Activated naive CD8-positive, alpha-beta T cell treated with anti-CD3 and anti-CD28 coated beads, Interleukin-2, amount 50 U/mL, for 24 hours (primary cell): ENCODE results near the gene PSME1.

Source experiments
- ATAC-seq: fragments of 150-1000 bp; cut with Tn5 transposase; one replicate; pipeline ENCODE4 v1.10.0; 2021
- DNase-seq: peaks from one replicate; pipeline ENCODE4 v3.0.0; 2021
- H3K27ac Mint-ChIP-seq: one replicate; pipeline ENCODE4 v1.8.0; 2021; ENCODE audit warnings: mild to moderate bottlenecking, mixed read lengths
- H3K27me3 Mint-ChIP-seq: one replicate; pipeline ENCODE4 v1.8.0; 2021; ENCODE audit warnings: mixed read lengths
- H3K36me3 Mint-ChIP-seq: one replicate; pipeline ENCODE4 v1.8.0; 2021; ENCODE audit warnings: low read depth, mixed read lengths
- H3K4me1 Mint-ChIP-seq: one replicate; pipeline ENCODE4 v1.8.0; 2021; ENCODE audit warnings: mixed read lengths
- H3K4me3 Mint-ChIP-seq: one replicate; pipeline ENCODE4 v1.8.0; 2021; ENCODE audit warnings: mild to moderate bottlenecking, moderate library complexity, mixed read lengths
- H3K9me3 Mint-ChIP-seq: one replicate; pipeline ENCODE4 v1.8.0; 2021; ENCODE audit warnings: mixed read lengths

The PSME1 gene

GRCh38 chr14:24135834-24136683, at the start of gene PSME1:
TSS of gene PSME1 (plus strand) at chr14:24136194. CDS start at chr14:24136263, 69 bp downstream.
- peak within 1 kb of the TSS; percentile 98 for H3K4me3 Mint-ChIP-seq
- H3K36me3 Mint-ChIP-seq = peaks cover 39% of the 10 kb centered on the region
- H3K27me3 Mint-ChIP-seq = no peaks in the 10 kb centered on the region
- peak within 1 kb of the TSS; percentile 90 for H3K27ac Mint-ChIP-seq
- peak; percentile 96 for DNase-seq
- ATAC-seq = peak; percentile 87
- H3K9me3 Mint-ChIP-seq = no peaks in the 10 kb centered on the region
- peaks cover 62% of the 10 kb centered on the region for H3K4me1 Mint-ChIP-seq

DNA sequence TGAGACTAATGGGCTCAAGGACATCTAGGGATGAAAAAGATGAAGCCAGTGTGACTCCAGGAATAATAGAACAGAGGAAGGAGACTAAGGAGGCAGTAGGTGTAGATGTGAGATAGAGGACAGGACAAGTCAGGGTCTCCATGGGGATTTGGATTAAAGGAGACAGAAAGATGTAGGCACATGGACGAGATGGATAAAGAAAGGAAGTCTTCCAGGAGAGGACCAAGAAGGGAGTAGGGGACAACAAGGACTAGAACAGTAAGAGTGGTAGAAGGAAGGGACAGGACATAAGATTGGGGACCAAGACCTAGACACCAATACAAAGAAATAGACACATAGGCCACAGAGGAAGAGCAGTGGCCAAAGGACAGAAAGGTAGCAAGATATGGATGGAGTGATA, 49.0 kb upstream of the PSME1 start:
- H3K27ac Mint-ChIP-seq = no peak overlapping the region
- ATAC-seq (no peak), DNase-seq (no peak)
- peaks cover 5% of the 10 kb centered on the region for H3K4me1 Mint-ChIP-seq
- H3K4me3 Mint-ChIP-seq = no peak overlapping the region
- no peaks in the 10 kb centered on the region for H3K36me3 Mint-ChIP-seq
- no peaks in the 10 kb centered on the region for H3K9me3 Mint-ChIP-seq
- no peaks in the 10 kb centered on the region for H3K27me3 Mint-ChIP-seq

- Mint-ChIP-seq H3K36me3 (no peaks in the 10 kb centered on the region), H3K4me1 (peaks cover 5% of the 10 kb centered on the region), H3K27me3 (no peaks in the 10 kb centered on the region), H3K27ac (no peak overlapping the region), H3K4me3 (no peak overlapping the region), H3K9me3 (no peaks in the 10 kb centered on the region)
- no peak for DNase-seq
- ATAC-seq = no peak
These were observed 47.9 kb upstream of the PSME1 start for GRCh38 chr14:24088095-24088494.

DNA sequence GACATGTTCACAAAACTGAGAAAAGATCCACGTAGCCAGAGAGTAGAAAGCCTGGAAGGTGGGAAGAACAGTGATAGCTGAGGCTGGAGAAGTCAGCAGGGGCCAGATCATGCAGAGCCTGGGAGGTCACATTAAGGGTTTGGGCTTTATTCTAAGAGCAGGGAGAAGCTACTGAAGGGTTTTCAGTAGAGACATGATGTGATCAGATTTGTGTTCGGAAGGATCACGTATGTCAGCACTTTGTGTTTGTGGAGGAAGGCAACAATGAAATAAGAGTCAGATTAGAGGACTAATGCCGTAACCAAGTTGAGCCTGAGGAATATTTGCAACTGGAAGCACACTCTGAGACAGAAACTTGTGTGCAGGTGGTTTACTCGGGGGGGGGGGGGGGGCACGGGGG, 46.1 kb upstream of the PSME1 start:
- Mint-ChIP-seq H3K4me3 (no peak overlapping the region), H3K27ac (no peak overlapping the region), H3K27me3 (no peaks in the 10 kb centered on the region), H3K9me3 (no peaks in the 10 kb centered on the region), H3K4me1 (peaks cover 10% of the 10 kb centered on the region), H3K36me3 (peaks cover under 1% of the 10 kb centered on the region)
- ATAC-seq = no peak
- DNase-seq = no peak

DNA sequence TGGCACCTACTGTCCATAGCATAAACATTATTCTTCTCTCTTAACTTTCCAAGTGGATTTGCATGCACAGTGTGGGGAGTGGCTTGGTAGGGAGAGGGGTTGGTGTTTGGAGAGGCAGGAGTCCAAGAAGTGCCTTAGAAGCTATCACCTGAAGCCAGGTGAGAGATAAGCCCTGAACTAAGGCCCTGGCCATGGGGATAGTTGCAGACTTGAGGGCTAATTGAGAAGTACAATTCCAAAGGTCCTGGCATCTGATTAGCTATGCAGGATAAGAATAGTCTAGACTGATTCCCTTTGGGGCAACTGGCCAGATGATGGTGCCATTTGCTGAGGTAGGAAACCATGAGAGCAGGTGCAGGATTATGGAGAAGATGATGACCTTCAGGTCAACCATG, 43.9 kb upstream of the PSME1 start:
- Mint-ChIP-seq H3K27me3 (no peaks in the 10 kb centered on the region), H3K9me3 (no peaks in the 10 kb centered on the region), H3K4me1 (peaks cover 25% of the 10 kb centered on the region), H3K36me3 (peaks cover 18% of the 10 kb centered on the region), H3K4me3 (no peak overlapping the region), H3K27ac (peak overlapping the region; percentile 37)
- ATAC-seq = no peak
- DNase-seq = no peak

- ATAC-seq = no peak
- Mint-ChIP-seq H3K4me1 (peaks cover 25% of the 10 kb centered on the region), H3K27ac (peak overlapping the region; percentile 97), H3K36me3 (peaks cover 18% of the 10 kb centered on the region), H3K9me3 (no peaks in the 10 kb centered on the region), H3K4me3 (peak overlapping the region; percentile 98), H3K27me3 (no peaks in the 10 kb centered on the region)
- DNase-seq = no peak
These were observed 43.3 kb upstream of the PSME1 start for GRCh38 chr14:24092505-24093206.

DNA sequence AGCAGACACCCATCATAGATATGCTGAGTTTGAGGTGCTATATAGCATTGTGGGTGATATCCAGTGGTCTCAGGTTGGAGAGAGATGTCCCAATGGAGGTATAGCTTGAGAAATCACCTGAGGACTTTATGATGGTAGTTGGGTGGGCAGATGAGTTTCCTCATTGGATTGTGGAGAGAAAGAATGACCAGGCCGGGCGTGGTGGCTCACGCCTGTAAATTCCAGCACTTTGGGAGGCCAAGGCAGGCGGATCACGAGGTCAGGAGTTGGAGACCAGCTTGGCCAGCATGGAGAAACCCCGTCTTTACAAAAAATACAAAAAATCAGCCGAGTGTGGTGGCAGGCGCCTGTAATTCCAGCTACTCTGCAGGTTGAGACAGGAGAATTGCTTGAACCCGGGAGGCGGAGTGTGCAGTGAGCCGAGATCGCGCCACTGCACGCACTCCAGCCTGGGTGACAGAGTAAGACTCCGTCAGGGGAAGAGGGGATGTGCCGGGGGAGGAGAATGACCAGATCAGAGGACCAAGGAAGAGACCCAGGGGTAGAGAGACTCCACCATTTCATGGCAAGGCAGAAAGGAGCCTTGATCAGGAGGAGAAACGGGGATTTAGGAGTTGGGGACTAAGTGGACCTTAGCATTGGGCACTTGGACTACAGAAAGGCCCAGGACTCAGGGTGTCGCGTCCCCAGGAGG, 42.6 kb upstream of the PSME1 start:
- ATAC-seq = no peak
- no peak for DNase-seq

DNA sequence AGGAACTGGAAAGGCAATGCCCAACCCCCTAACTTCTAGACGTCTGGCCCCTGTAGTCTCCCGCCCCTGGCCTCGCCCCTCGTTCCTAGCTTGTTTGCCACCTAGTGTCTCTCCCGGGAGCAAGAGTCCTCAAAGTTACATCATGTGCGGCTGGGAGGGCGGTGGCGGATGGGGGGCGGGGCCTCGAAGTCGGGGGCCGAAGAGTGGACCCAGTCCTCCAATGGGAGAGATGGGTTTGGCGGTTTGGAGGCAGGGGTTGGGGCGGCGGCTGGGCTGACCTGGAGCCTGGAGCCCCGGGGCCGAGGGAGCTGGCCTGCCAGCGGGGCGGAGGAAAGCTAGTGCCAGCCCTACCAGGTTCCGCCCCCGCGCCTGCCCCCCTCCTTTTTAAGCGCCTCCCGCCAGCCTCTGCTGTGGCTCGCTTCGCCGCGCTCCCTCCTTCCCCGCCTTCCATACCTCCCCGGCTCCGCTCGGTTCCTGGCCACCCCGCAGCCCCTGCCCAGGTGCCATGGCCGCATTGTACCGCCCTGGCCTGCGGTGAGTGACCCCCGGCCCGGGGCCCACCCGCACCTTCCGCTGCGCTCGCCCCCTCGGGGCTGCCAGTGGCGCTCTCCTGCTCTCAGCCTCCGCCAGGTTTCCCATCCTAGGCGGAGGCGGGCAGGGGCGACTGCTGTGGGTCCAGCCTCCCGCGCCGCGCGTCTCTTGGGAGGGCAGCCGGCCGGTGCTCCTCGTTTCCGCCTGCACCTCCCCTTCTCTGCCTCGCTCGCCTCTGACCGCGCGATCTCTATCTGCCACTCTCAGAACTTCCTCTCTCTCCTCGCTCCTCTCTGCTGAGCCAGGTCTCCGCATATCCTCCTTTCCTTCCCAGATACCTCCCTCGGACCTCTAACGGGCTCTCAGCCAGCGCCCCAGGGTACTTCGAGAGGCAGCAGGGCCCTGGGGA, 41.8 kb upstream of the PSME1 start, which contains the start of gene PCK2:
Gene PCK2 (plus strand): TSS at position 411 of the 940 bp plus-strand sequence. CDS start 95 bp downstream, at position 506.
- DNase-seq = peak; percentile 90

More for the DNA sequence above, 42.6 kb upstream of the PSME1 start:
- Mint-ChIP-seq H3K36me3 (peaks cover 23% of the 10 kb centered on the region), H3K9me3 (no peaks in the 10 kb centered on the region), H3K27ac (peak overlapping the region; percentile 97), H3K4me3 (peak overlapping the region; percentile 98), H3K4me1 (peaks cover 25% of the 10 kb centered on the region), H3K27me3 (no peaks in the 10 kb centered on the region)

GRCh38 chr14:24094841-24095270, 41.1 kb upstream of the PSME1 start:
- H3K4me3 Mint-ChIP-seq = peak overlapping the region; percentile 98
- DNase-seq (peak; percentile 20), ATAC-seq (no peak)
- peaks cover 28% of the 10 kb centered on the region for H3K36me3 Mint-ChIP-seq
- no peaks in the 10 kb centered on the region for H3K27me3 Mint-ChIP-seq
- H3K4me1 Mint-ChIP-seq = peaks cover 25% of the 10 kb centered on the region
- H3K9me3 Mint-ChIP-seq = no peaks in the 10 kb centered on the region
- H3K27ac Mint-ChIP-seq = peak overlapping the region; percentile 97

More for the DNA sequence above, 41.8 kb upstream of the PSME1 start, which contains the start of gene PCK2:
- Mint-ChIP-seq H3K36me3 (peaks cover 23% of the 10 kb centered on the region), H3K27me3 (no peaks in the 10 kb centered on the region), H3K4me3 (peak within 1 kb of the TSS; percentile 98), H3K9me3 (no peaks in the 10 kb centered on the region), H3K4me1 (peaks cover 25% of the 10 kb centered on the region), H3K27ac (peak within 1 kb of the TSS; percentile 97)
- ATAC-seq = peak; percentile 81

- Mint-ChIP-seq H3K27me3 (no peaks in the 10 kb centered on the region), H3K4me3 (peak overlapping the region; percentile 98), H3K36me3 (peaks cover 34% of the 10 kb centered on the region), H3K27ac (peak overlapping the region; percentile 97), H3K4me1 (peaks cover 25% of the 10 kb centered on the region), H3K9me3 (no peaks in the 10 kb centered on the region)
- ATAC-seq (peak; percentile 65), DNase-seq (peak; percentile 76)
These were observed 40.5 kb upstream of the PSME1 start for GRCh38 chr14:24095271-24096068.

DNA sequence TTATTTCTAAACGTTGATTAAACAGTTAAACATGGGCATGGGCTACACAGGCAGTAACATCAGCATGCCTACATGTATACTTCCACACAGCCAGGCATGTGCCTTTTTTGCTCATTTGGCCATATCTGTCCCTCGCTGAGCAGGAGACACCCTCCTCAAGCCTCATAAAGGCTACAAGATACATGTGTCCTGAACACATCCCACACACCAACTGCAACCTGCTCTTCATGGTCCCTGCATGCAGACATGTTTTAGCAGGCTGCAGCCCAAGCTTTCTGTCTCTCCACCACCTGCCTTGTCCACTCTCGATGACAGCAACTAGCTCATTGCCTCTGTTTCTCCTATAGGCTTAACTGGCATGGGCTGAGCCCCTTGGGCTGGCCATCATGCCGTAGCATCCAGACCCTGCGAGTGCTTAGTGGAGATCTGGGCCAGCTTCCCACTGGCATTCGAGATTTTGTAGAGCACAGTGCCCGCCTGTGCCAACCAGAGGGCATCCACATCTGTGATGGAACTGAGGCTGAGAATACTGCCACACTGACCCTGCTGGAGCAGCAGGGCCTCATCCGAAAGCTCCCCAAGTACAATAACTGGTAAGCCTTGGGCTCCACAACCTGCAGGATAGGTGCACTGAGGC, 39.3 kb upstream of the PSME1 start:
- Mint-ChIP-seq H3K36me3 (peaks cover 41% of the 10 kb centered on the region), H3K4me1 (peaks cover 25% of the 10 kb centered on the region), H3K27me3 (no peaks in the 10 kb centered on the region), H3K9me3 (no peaks in the 10 kb centered on the region), H3K27ac (peak overlapping the region; percentile 54), H3K4me3 (peak overlapping the region; percentile 52)
- DNase-seq (no peak), ATAC-seq (no peak)

GRCh38 chr14:24098229-24098926, 37.6 kb upstream of the PSME1 start:
- ATAC-seq (no peak), DNase-seq (no peak)
- no peak overlapping the region for H3K27ac Mint-ChIP-seq
- peaks cover 19% of the 10 kb centered on the region for H3K4me1 Mint-ChIP-seq
- H3K36me3 Mint-ChIP-seq = peaks cover 54% of the 10 kb centered on the region
- no peaks in the 10 kb centered on the region for H3K27me3 Mint-ChIP-seq
- H3K9me3 Mint-ChIP-seq = no peaks in the 10 kb centered on the region
- no peak overlapping the region for H3K4me3 Mint-ChIP-seq
